K562 (cell line): Measurements from ENCODE around the gene CHAF1A. TPM values are rescaled to one million over a fixed set of nuclear protein-coding genes. Genes with fewer than 3 reads are reported as not detected.

Experiments used
- ETS1 ChIP-seq: conservative IDR thresholded peaks from 2 replicates; pipeline ENCODE4 v1.6.1; 2011; ENCODE audit warnings: low read depth, mild to moderate bottlenecking, low read length; ENCODE audit not compliant: control insufficient read depth
- FOSL1 ChIP-seq: fragments of 200-800 bp; sonication (Bioruptor generic); conservative IDR thresholded peaks from 2 replicates; pipeline ENCODE4 v1.6.1; 2016; ENCODE audit warnings: missing genetic modification characterization, missing compliant biosample characterization
- KLF16 ChIP-seq: IDR thresholded peaks from 2 replicates; pipeline ENCODE4 v1.6.1; 2016; ENCODE audit warnings: antibody characterized with exemption
- NELFE ChIP-seq: IDR thresholded peaks from 2 replicates; pipeline ENCODE4 v1.6.1; 2011; ENCODE audit warnings: mild to moderate bottlenecking; ENCODE audit not compliant: insufficient read depth, insufficient read length
- NEUROD1 ChIP-seq: fragments of 150-350 bp; IDR thresholded peaks from 2 replicates; pipeline ENCODE4 v1.6.1; 2014; ENCODE audit warnings: borderline replicate concordance, low read length, low read depth; ENCODE audit not compliant: partially characterized antibody
- NR4A1 ChIP-seq, 2 experiments: fragments of 250-450 bp in 1 of 2; fragments of 450-650 bp in 1 of 2; sonication (Bioruptor Pico) in 1 of 2; IDR thresholded peaks; 2 replicates each; pipeline versions ENCODE4 v1.4.0 to v1.6.1; 2016 to 2020; ENCODE audit warnings: mild to moderate bottlenecking in 2 of 2, missing compliant biosample characterization in 1 of 2, missing genetic modification characterization in 1 of 2, moderate library complexity in 1 of 2
- RBBP5 ChIP-seq: fragments of 200-600 bp; sonication (generic); IDR thresholded peaks from 2 replicates; pipeline ENCODE4 v1.6.1; 2012; ENCODE audit warnings: borderline replicate concordance, mild to moderate bottlenecking, low read length, control low read depth, inconsistent platforms; ENCODE audit not compliant: insufficient read depth, poor library complexity, severe bottlenecking
- RBFOX2 ChIP-seq: fragments of 200-400 bp; formaldehyde crosslinking; IDR thresholded peaks from 2 replicates; pipeline ENCODE4 v1.6.1; 2017; ENCODE audit warnings: low read depth, mild to moderate bottlenecking, low read length, moderate library complexity
- RBM15 ChIP-seq: fragments of 200-400 bp; formaldehyde crosslinking; IDR thresholded peaks from 2 replicates; pipeline ENCODE4 v1.6.1; 2018; ENCODE audit warnings: mild to moderate bottlenecking, low read length, moderate library complexity; ENCODE audit not compliant: insufficient read depth
- TBP ChIP-seq: optimal IDR thresholded peaks from 2 replicates; pipeline ENCODE3; 2011; ENCODE audit warnings: low read depth, low read length, improper control_type of control experiment
- TCF7 ChIP-seq: sonication (generic); IDR thresholded peaks from 2 replicates; pipeline ENCODE4 v1.6.1; 2016; ENCODE audit warnings: antibody characterized with exemption, borderline replicate concordance
- WHSC1 ChIP-seq: IDR thresholded peaks from one replicate; pipeline ENCODE4 v1.6.1; 2012; ENCODE audit warnings: low read length, control low read depth, inconsistent platforms
- XRCC4 ChIP-seq: IDR thresholded peaks from one replicate; pipeline ENCODE4 v1.6.1; 2011; ENCODE audit not compliant: insufficient read depth, insufficient read length; ENCODE audit errors: extremely low read depth
- ZFPM2 ChIP-seq: fragments of 250-450 bp; sonication (Bioruptor Pico); IDR thresholded peaks from 2 replicates; pipeline ENCODE4 v1.5.1; 2022; ENCODE audit warnings: mild to moderate bottlenecking
- ZNF318 ChIP-seq, 2 experiments: fragments of 450-650 bp; IDR thresholded peaks; 2 replicates each; pipeline ENCODE4 v1.6.1; 2016; ENCODE audit warnings: mild to moderate bottlenecking in 2 of 2, borderline replicate concordance in 1 of 2, low read depth in 1 of 2, moderate library complexity in 1 of 2
- polyA plus RNA-seq, 8 experiments: library from polyadenylated mRNA; depleted of rRNA in 4 of 8; stranded (reverse) in 5 of 8; unstranded in 3 of 8; fragments of >200 nt; fragmentation: Nextera tagmentation in 2 of 8; fragmentation: Illumina TruSeq in 1 of 8; extraction: Ambion mirVana in 2 of 8; extraction: Trizol in 1 of 8; gene quantifications; 2 replicates each; pipeline versions ENCODE4 v1.2.1 to v1.2.3, GENCODE V29; 2011 to 2014; ENCODE audit warnings: inconsistent platforms in 1 of 8, missing spikeins in 1 of 8
- total RNA-seq, 7 experiments: library from RNA; depleted of rRNA in 6 of 7; stranded (reverse); fragments of >200 nt in 6 of 7; fragmentation: Illumina TruSeq in 2 of 7; extraction: Trizol in 2 of 7; gene quantifications; 2 replicates each; pipeline versions ENCODE4 v1.2.1 to v1.2.3, GENCODE V29; 2011 to 2021; ENCODE audit warnings: low replicate concordance in 1 of 7

The CHAF1A gene
- total and polyA plus RNA-seq, 9 of the 15 experiments (the other 6 are each of a cell fraction or from before 2014, with no cell fraction given), result 1.6 to 86.9 (median 45.2) TPM

- TF ChIP-seq NR4A1 (CRISPR knock-in tag; IDR thresholded peaks at IDR 0.05) (no peak), NR4A1 (tag; IDR thresholded peaks at IDR 0.05) (peak; percentile 42; the same call in 1 of the 2 replicates), FOSL1 (tag) (no peak; the same call in 1 of the 2 replicates), TCF7 (no peak), WHSC1 (no peak), NELFE (no peak), RBBP5 (peak; percentile 90), XRCC4 (no peak), RBFOX2 (peak; percentile 95), ETS1 (peak; percentile 39; the same call in 1 of the 2 replicates), RBM15 (no peak), ZNF318 (IDR thresholded peaks at IDR 0.05; ENCODE audit: borderline replicate concordance in 1 of 2, low read depth in 1 of 2) (no peak), KLF16 (no peak), ZFPM2 (no peak), NEUROD1 (peak; percentile 94), TBP (peak; percentile 92)
Measured at GRCh38 chr19:4402171-4403004, at the start of gene CHAF1A (continued).
